ENCODE data around the gene NPPA. TPM values are rescaled to one million over a fixed set of nuclear protein-coding genes. Genes with fewer than 3 reads are reported as not detected.

NPPA gene
- total RNA-seq, 1 experiment from 2014 or later, result not detected

DNA sequence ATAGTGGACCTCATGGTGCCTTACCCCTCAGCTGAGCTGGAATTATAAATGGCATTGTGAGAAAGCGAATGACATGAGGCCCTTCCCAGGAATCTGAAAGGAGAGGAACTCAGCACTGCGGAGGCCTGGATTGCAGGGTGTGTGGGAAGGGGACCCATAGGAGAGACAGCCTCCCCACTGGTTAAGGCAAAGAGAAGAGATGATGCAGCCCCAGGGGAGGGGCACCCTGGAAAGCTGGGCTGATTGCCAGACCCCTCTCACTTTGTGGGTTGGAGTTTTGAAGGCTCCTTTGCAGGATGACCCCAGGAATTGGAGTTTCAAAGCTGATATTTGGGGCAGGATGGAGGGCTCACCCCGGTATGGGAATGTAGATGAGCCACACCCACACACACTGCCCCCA lies 9.1 kb upstream of the NPPA start:
- intact Hi-C loops (cut with micrococcal nuclease; ENCODE audit: unreplicated experiment), result no loop called here
- CTCF ChIA-PET, result interaction anchor here (0.6 kb wide), 1 partner anchor 21 kb away, joined by 4 read pairs; no protein-coding TSS in a partner anchor
- TF ChIP-seq, protein P1, sequence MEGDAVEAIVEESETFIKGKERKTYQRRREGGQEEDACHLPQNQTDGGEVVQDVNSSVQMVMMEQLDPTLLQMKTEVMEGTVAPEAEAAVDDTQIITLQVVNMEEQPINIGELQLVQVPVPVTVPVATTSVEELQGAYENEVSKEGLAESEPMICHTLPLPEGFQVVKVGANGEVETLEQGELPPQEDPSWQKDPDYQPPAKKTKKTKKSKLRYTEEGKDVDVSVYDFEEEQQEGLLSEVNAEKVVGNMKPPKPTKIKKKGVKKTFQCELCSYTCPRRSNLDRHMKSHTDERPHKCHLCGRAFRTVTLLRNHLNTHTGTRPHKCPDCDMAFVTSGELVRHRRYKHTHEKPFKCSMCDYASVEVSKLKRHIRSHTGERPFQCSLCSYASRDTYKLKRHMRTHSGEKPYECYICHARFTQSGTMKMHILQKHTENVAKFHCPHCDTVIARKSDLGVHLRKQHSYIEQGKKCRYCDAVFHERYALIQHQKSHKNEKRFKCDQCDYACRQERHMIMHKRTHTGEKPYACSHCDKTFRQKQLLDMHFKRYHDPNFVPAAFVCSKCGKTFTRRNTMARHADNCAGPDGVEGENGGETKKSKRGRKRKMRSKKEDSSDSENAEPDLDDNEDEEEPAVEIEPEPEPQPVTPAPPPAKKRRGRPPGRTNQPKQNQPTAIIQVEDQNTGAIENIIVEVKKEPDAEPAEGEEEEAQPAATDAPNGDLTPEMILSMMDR (IDR thresholded peaks at IDR 0.05; ENCODE audit: unreplicated experiment), result no peak

DNA sequence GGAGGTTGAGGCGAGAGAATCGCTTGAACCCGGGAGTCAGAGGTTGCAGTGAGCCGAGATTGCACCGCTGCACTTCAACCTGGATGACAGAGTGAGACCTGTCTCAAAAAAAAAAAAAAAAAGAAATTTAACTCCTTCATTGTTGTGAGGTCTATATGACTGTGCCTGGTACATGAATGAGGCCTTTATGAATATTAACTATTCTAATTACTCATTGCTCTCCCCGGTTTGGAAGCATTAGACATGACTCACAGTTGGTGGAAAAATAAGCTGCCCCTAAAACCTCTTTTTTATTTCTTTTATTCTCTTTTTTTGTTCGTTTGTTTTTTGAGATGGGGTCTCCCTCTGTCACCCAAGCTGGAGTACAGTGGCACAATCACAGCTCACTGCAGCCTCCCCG lies 7.8 kb upstream of the NPPA start:
- CTCF ChIA-PET, result no interaction called here
- no TSS peak for BruUV-seq (replicated peaks)
- H3K4me1 Mint-ChIP-seq (ENCODE audit: low read depth, unreplicated experiment), result no peaks in the 10 kb centered on the region
- peaks cover 64% of the 10 kb centered on the region for H3K27me3 Mint-ChIP-seq (ENCODE audit: unreplicated experiment)
- DNase-seq, result no peak
- no peaks in the 10 kb centered on the region for H3K9me3 Mint-ChIP-seq (ENCODE audit: low read depth, unreplicated experiment)
- no peak overlapping the region for H3K4me3 Mint-ChIP-seq (ENCODE audit: low read depth, unreplicated experiment)
- intact Hi-C loops (cut with micrococcal nuclease; ENCODE audit: unreplicated experiment), result no loop called here
- no peak overlapping the region for H3K27ac Mint-ChIP-seq (ENCODE audit: unreplicated experiment)
- peaks cover 7% of the 10 kb centered on the region for H3K36me3 Mint-ChIP-seq (ENCODE audit: insufficient read depth, unreplicated experiment)
- TF ChIP-seq, protein P1 (IDR thresholded peaks at IDR 0.05; ENCODE audit: unreplicated experiment), result no peak

More for the DNA sequence above, 9.1 kb upstream of the NPPA start:
- Mint-ChIP-seq H3K27me3 (ENCODE audit: unreplicated experiment) (peaks cover 68% of the 10 kb centered on the region), H3K36me3 (ENCODE audit: insufficient read depth, unreplicated experiment) (peaks cover 7% of the 10 kb centered on the region), H3K4me3 (ENCODE audit: low read depth, unreplicated experiment) (no peak overlapping the region), H3K9me3 (ENCODE audit: low read depth, unreplicated experiment) (no peaks in the 10 kb centered on the region), H3K27ac (ENCODE audit: unreplicated experiment) (no peak overlapping the region), H3K4me1 (ENCODE audit: low read depth, unreplicated experiment) (no peaks in the 10 kb centered on the region)
- no peak for DNase-seq
- no TSS peak for BruUV-seq (replicated peaks)

DNA sequence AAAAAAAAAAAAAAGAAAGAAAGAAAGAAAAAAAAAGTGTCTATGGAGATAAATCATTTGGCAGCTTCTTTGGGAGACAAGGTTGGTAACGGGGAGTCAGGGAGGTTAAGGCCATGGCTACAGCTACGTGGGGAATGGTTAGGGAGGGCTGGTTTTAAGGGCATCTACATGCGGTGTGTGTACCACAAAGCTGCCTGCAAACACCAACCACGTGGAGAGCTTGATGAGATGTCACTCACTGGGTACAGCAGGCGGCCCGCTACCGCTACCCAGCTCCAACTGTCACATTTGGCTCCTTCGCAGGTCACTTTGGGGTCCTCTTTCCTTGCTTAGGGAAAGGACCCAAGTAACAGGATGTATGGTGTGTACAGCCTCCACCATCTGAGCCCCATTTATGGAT lies 6.9 kb upstream of the NPPA start:
- Mint-ChIP-seq H3K27ac (ENCODE audit: unreplicated experiment) (no peak overlapping the region), H3K36me3 (ENCODE audit: insufficient read depth, unreplicated experiment) (peaks cover 7% of the 10 kb centered on the region), H3K4me1 (ENCODE audit: low read depth, unreplicated experiment) (no peaks in the 10 kb centered on the region), H3K27me3 (ENCODE audit: unreplicated experiment) (peaks cover 55% of the 10 kb centered on the region), H3K9me3 (ENCODE audit: low read depth, unreplicated experiment) (no peaks in the 10 kb centered on the region), H3K4me3 (ENCODE audit: low read depth, unreplicated experiment) (no peak overlapping the region)
- no peak for DNase-seq
- TF ChIP-seq, protein P1 (IDR thresholded peaks at IDR 0.05; ENCODE audit: unreplicated experiment), result no peak
- intact Hi-C loops (cut with micrococcal nuclease; ENCODE audit: unreplicated experiment), result loop anchor here (5.0 kb wide), 1 partner anchor 38 kb away; no protein-coding TSS in a partner anchor
- CTCF ChIA-PET, result interaction anchor here (0.7 kb wide), 1 partner anchor 683 kb away, joined by 3 read pairs; no protein-coding TSS in a partner anchor
- no TSS peak for BruUV-seq (replicated peaks)

- TF ChIP-seq, protein P1 (IDR thresholded peaks at IDR 0.05; ENCODE audit: unreplicated experiment), result no peak
- DNase-seq, result no peak
- BruUV-seq (replicated peaks), result no TSS peak
- H3K36me3 Mint-ChIP-seq (ENCODE audit: insufficient read depth, unreplicated experiment), result peaks cover 19% of the 10 kb centered on the region
- CTCF ChIA-PET, result no interaction called here
- H3K9me3 Mint-ChIP-seq (ENCODE audit: low read depth, unreplicated experiment), result no peaks in the 10 kb centered on the region
- H3K4me1 Mint-ChIP-seq (ENCODE audit: low read depth, unreplicated experiment), result no peaks in the 10 kb centered on the region
- peaks cover 35% of the 10 kb centered on the region for H3K27me3 Mint-ChIP-seq (ENCODE audit: unreplicated experiment)
- intact Hi-C loops (cut with micrococcal nuclease; ENCODE audit: unreplicated experiment), result loop anchor here (5.0 kb wide), 1 partner anchor 41 kb away; no protein-coding TSS in a partner anchor
- no peak overlapping the region for H3K27ac Mint-ChIP-seq (ENCODE audit: unreplicated experiment)
- no peak overlapping the region for H3K4me3 Mint-ChIP-seq (ENCODE audit: low read depth, unreplicated experiment)
Observed at GRCh38 chr1:11851180-11851579, 3.6 kb upstream of the NPPA start.
